Lung microvascular endothelial cell (primary cell): Measurements from ENCODE around the gene CFDP1. TPM values are rescaled to one million over a fixed set of nuclear protein-coding genes. Genes with fewer than 3 reads are reported as not detected.
A peak's percentile ranks its signal among the peaks of the same experiment; 100 is the strongest.

Experiments
- DNase-seq, 2 donors: peaks; one replicate each; pipeline versions ENCODE4 v3.0.0 to v3.0.0-alpha.2; 2010; ENCODE audit warnings: low read depth in 2 of 2
- total RNA-seq: library from RNA; depleted of rRNA; stranded (reverse); fragments of >200 nt; gene quantifications from 2 replicates; pipeline ENCODE4 v1.2.1, GENCODE V29; 2014

CFDP1 gene
- total RNA-seq, 1 donor from 2014 or later: 40.9 TPM

- DNase-seq: no peak
Measured at GRCh38 chr16:75252049-75252864, 181.0 kb downstream of the CFDP1 start.

GRCh38 chr16:75251280-75252048 is 181.8 kb downstream of the CFDP1 start, which contains the start of gene BCAR1:
Gene BCAR1 (minus strand): TSS chr16:75251624. CDS start chr16:75251482, 142 bp downstream.
- peak; percentile 92 to 95 for DNase-seq

GRCh38 chr16:75250809-75251279 is 182.5 kb downstream of the CFDP1 start:
- DNase-seq: peak in 1 of 2 donors; percentile 56

- peak in 1 of 2 donors; percentile 47 for DNase-seq
Measured at GRCh38 chr16:75250089-75250808, 183.1 kb downstream of the CFDP1 start.

GRCh38 chr16:75249441-75249840 is 183.9 kb downstream of the CFDP1 start:
- DNase-seq: peak in 1 of 2 donors; percentile 33

GRCh38 chr16:75248536-75249380 is 184.5 kb downstream of the CFDP1 start:
- peak in 1 of 2 donors; percentile 40 for DNase-seq

- peak in 1 of 2 donors; percentile 74 for DNase-seq
Measured at GRCh38 chr16:75248142-75248535, 185.2 kb downstream of the CFDP1 start.

- no peak for DNase-seq
Measured at GRCh38 chr16:75247249-75247648, 186.1 kb downstream of the CFDP1 start.

GRCh38 chr16:75246504-75247205 is 186.6 kb downstream of the CFDP1 start:
- peak in 1 of 2 donors; percentile 63 for DNase-seq

- peak; percentile 94 to 95 for DNase-seq
Measured at GRCh38 chr16:75244844-75245758, 188.2 kb downstream of the CFDP1 start.

- DNase-seq: peak; percentile 35 to 58
Measured at GRCh38 chr16:75244225-75244809, 189.0 kb downstream of the CFDP1 start.

Other genes starting within 250 kb of the CFDP1 start
- gene CTRB2, start 226.3 kb downstream of the CFDP1 start, total RNA-seq: not detected in 2 replicates
- gene CTRB1, start 214.5 kb downstream of the CFDP1 start, total RNA-seq: not detected in 2 replicates
- gene BCAR1, start 181.9 kb downstream of the CFDP1 start, total RNA-seq: 65.2 and 104 TPM in 2 replicates
- gene TMEM170A, start 31.2 kb upstream of the CFDP1 start, total RNA-seq: 25.5 and 43.1 TPM in 2 replicates
- gene CHST6, start 61.9 kb upstream of the CFDP1 start, total RNA-seq: 0.44 and 0.99 TPM in 2 replicates
- not detected in 2 replicates for gene CHST5, start 102.6 kb upstream of the CFDP1 start, total RNA-seq
- 4.6 and 5.2 TPM in 2 replicates for gene TMEM231, start 122.7 kb upstream of the CFDP1 start, total RNA-seq
- gene GABARAPL2, start 132.9 kb upstream of the CFDP1 start, total RNA-seq: 39.7 and 77.0 TPM in 2 replicates
- gene ADAT1, start 189.8 kb upstream of the CFDP1 start, total RNA-seq: 43.2 and 56.9 TPM in 2 replicates
- gene KARS1, start 214.2 kb upstream of the CFDP1 start, total RNA-seq: 119 and 121 TPM in 2 replicates
- gene TERF2IP, start 214.3 kb upstream of the CFDP1 start, total RNA-seq: 27.7 and 42.3 TPM in 2 replicates
- not detected in 2 replicates for gene CPHXL2, start 243.5 kb upstream of the CFDP1 start, total RNA-seq